HG03066 (cell line): ENCODE results near the gene SLC48A1.

ENCODE experiments used
- ATAC-seq: cut with Tn5 transposase; IDR thresholded peaks from one replicate; pipeline ENCODE4 v1.9.1; 2021; ENCODE audit warnings: low read depth; ENCODE audit not compliant: unreplicated experiment

The SLC48A1 gene

GRCh38 chr12:47744005-47744651 is 28.9 kb upstream of the SLC48A1 start:
- no peak for ATAC-seq

GRCh38 chr12:47744778-47745436 is 28.1 kb upstream of the SLC48A1 start:
- ATAC-seq = no peak

GRCh38 chr12:47745485-47746041 is 27.5 kb upstream of the SLC48A1 start:
- ATAC-seq = no peak

GRCh38 chr12:47746073-47746472 is 27.0 kb upstream of the SLC48A1 start:
- no peak for ATAC-seq

- no peak for ATAC-seq
Measured at GRCh38 chr12:47746523-47746922, 26.5 kb upstream of the SLC48A1 start.

GRCh38 chr12:47747126-47747525 is 25.9 kb upstream of the SLC48A1 start:
- ATAC-seq = no peak

- ATAC-seq = no peak
Measured at GRCh38 chr12:47747596-47748506, 25.2 kb upstream of the SLC48A1 start.

GRCh38 chr12:47748507-47748828 is 24.6 kb upstream of the SLC48A1 start:
- no peak for ATAC-seq

- ATAC-seq = no peak
Measured at GRCh38 chr12:47748899-47749298, 24.1 kb upstream of the SLC48A1 start.

GRCh38 chr12:47750229-47750798 is 22.7 kb upstream of the SLC48A1 start:
- ATAC-seq = no peak

GRCh38 chr12:47750916-47751470 is 22.0 kb upstream of the SLC48A1 start:
- no peak for ATAC-seq

GRCh38 chr12:47751561-47751960 is 21.5 kb upstream of the SLC48A1 start:
- ATAC-seq = no peak

- ATAC-seq = no peak
Measured at GRCh38 chr12:47752121-47752520, 20.9 kb upstream of the SLC48A1 start.

- ATAC-seq = no peak
Measured at GRCh38 chr12:47752552-47752951, 20.5 kb upstream of the SLC48A1 start.

- ATAC-seq = no peak
Measured at GRCh38 chr12:47753021-47754001, 19.7 kb upstream of the SLC48A1 start.

- ATAC-seq = no peak
Measured at GRCh38 chr12:47754126-47754525, 18.9 kb upstream of the SLC48A1 start.

- ATAC-seq = no peak
Measured at GRCh38 chr12:47754881-47755280, 18.2 kb upstream of the SLC48A1 start.

GRCh38 chr12:47755655-47756562 is 17.1 kb upstream of the SLC48A1 start:
- ATAC-seq = peak; percentile 68
